ENCODE data around the gene PDCD10.

- TF ChIP-seq FOXM1 (IDR thresholded peaks at IDR 0.05; ENCODE audit: borderline replicate concordance), result no peak
- no peak for TF ChIP-seq ARNT (IDR thresholded peaks at IDR 0.05)
- no peak for TF ChIP-seq PKNOX1 (IDR thresholded peaks at IDR 0.05)
- TF ChIP-seq FOXA1 (IDR thresholded peaks at IDR 0.05), result no peak
- TF ChIP-seq ZNF384 (IDR thresholded peaks at IDR 0.05), result no peak
- TF ChIP-seq SP1 (IDR thresholded peaks at IDR 0.05), result no peak
- TF ChIP-seq TARDBP (IDR thresholded peaks at IDR 0.05), result no peak
- TF ChIP-seq SUZ12 (IDR thresholded peaks at IDR 0.05), result no peak
- no peak for TF ChIP-seq FOXK2 (IDR thresholded peaks at IDR 0.05)
- TF ChIP-seq BHLHE40 (IDR thresholded peaks at IDR 0.05; ENCODE audit: borderline replicate concordance), result no peak
- TF ChIP-seq NFRKB (IDR thresholded peaks at IDR 0.05), result no peak
- no peak for TF ChIP-seq HDGF (IDR thresholded peaks at IDR 0.05; ENCODE audit: borderline replicate concordance)
- TF ChIP-seq LEF1 (IDR thresholded peaks at IDR 0.05; ENCODE audit: borderline replicate concordance), result no peak
- no peak for TF ChIP-seq ELF4 (IDR thresholded peaks at IDR 0.05)
Observed at GRCh38 chr3:167691366-167691765, 43.3 kb downstream of the PDCD10 start.

All from HEK293T (cell line).